MG63 (cell line): ENCODE results near the gene DGLUCY. TPM values are rescaled to one million over a fixed set of nuclear protein-coding genes. Genes with fewer than 3 reads are reported as not detected.
A peak's percentile ranks its signal among the peaks of the same experiment; 100 is the strongest.

Experiments used
- DNase-seq: peaks from one replicate; pipeline ENCODE4 v3.0.0-alpha.2; 2020
- H3K27me3 ChIP-seq: fragments of 250-450 bp; sonication (Bioruptor Pico); 2 replicates; pipeline ENCODE4 v1.5.1; 2020; ENCODE audit warnings: mild to moderate bottlenecking, moderate library complexity
- H3K36me3 ChIP-seq: fragments of 250-450 bp; sonication (Bioruptor Pico); 2 replicates; pipeline ENCODE4 v1.5.1; 2020; ENCODE audit warnings: mild to moderate bottlenecking, moderate library complexity
- H3K4me3 ChIP-seq: fragments of 250-450 bp; sonication (Bioruptor Pico); 2 replicates; pipeline ENCODE4 v1.5.1; 2020; ENCODE audit warnings: mild to moderate bottlenecking, moderate library complexity
- H3K9me3 ChIP-seq: fragments of 250-450 bp; sonication (Bioruptor Pico); 2 replicates; pipeline ENCODE4 v1.5.1; 2020; ENCODE audit warnings: mild to moderate bottlenecking, moderate library complexity
- total RNA-seq: library from RNA; depleted of rRNA; stranded (reverse); fragments of >200 nt; shearing (Covaris generic); gene quantifications from 2 replicates; pipeline ENCODE4 v1.2.3, GENCODE V29; 2014; ENCODE audit warnings: low replicate concordance

The DGLUCY gene
- total RNA-seq, 1 experiment from 2014 or later = 18.3 TPM

- no peak for DNase-seq
- Histone ChIP-seq H3K9me3 (peaks cover 2% of the 10 kb centered on the region), H3K27me3 (no peaks in the 10 kb centered on the region), H3K4me3 (no peak overlapping the region), H3K36me3 (no peaks in the 10 kb centered on the region; the same call in none of the 2 replicates)
Measured at GRCh38 chr14:91229005-91229382, 115.1 kb downstream of the DGLUCY start.

GRCh38 chr14:91229743-91230200 is 115.9 kb downstream of the DGLUCY start:
- no peak overlapping the region for H3K4me3 ChIP-seq
- H3K27me3 ChIP-seq = no peaks in the 10 kb centered on the region
- H3K9me3 ChIP-seq = peaks cover 2% of the 10 kb centered on the region
- H3K36me3 ChIP-seq = no peaks in the 10 kb centered on the region; the same call in none of the 2 replicates
- DNase-seq = no peak

- no peak overlapping the region for H3K4me3 ChIP-seq
- no peaks in the 10 kb centered on the region; the same call in none of the 2 replicates for H3K36me3 ChIP-seq
- H3K9me3 ChIP-seq = peaks cover 2% of the 10 kb centered on the region
- no peak for DNase-seq
- no peaks in the 10 kb centered on the region for H3K27me3 ChIP-seq
Measured at GRCh38 chr14:91230397-91231035, 116.6 kb downstream of the DGLUCY start.

- H3K36me3 ChIP-seq = no peaks in the 10 kb centered on the region; the same call in none of the 2 replicates
- H3K4me3 ChIP-seq = no peak overlapping the region
- H3K9me3 ChIP-seq = peaks cover 2% of the 10 kb centered on the region
- no peaks in the 10 kb centered on the region for H3K27me3 ChIP-seq
- peak; percentile 46 for DNase-seq
Measured at GRCh38 chr14:91231446-91231845, 117.6 kb downstream of the DGLUCY start.

- no peaks in the 10 kb centered on the region; the same call in none of the 2 replicates for H3K36me3 ChIP-seq
- peaks cover 2% of the 10 kb centered on the region for H3K9me3 ChIP-seq
- no peak overlapping the region for H3K4me3 ChIP-seq
- no peak for DNase-seq
- H3K27me3 ChIP-seq = no peaks in the 10 kb centered on the region
Measured at GRCh38 chr14:91232052-91232451, 118.2 kb downstream of the DGLUCY start.

DNA sequence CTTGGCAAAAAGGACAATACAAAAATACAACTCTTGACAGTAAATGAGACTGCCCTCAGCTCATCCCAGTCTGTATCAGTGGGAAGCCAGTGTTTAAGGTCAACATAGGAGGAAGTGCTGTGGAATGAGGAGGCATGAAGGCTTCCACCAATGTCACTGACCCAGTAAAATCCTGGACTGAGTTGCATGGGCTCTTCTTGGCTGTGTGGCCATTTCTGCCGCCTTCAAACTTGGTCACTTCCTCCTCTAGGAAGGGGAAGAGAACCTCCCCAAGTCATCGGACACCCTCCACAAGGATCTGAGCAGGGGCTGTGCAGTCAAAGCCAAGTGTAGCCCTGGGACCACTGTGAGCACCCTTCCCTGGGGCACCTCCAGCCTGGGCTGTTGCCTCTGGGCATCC is 118.7 kb downstream of the DGLUCY start:
- DNase-seq = no peak
- no peaks in the 10 kb centered on the region; the same call in none of the 2 replicates for H3K36me3 ChIP-seq

DNA sequence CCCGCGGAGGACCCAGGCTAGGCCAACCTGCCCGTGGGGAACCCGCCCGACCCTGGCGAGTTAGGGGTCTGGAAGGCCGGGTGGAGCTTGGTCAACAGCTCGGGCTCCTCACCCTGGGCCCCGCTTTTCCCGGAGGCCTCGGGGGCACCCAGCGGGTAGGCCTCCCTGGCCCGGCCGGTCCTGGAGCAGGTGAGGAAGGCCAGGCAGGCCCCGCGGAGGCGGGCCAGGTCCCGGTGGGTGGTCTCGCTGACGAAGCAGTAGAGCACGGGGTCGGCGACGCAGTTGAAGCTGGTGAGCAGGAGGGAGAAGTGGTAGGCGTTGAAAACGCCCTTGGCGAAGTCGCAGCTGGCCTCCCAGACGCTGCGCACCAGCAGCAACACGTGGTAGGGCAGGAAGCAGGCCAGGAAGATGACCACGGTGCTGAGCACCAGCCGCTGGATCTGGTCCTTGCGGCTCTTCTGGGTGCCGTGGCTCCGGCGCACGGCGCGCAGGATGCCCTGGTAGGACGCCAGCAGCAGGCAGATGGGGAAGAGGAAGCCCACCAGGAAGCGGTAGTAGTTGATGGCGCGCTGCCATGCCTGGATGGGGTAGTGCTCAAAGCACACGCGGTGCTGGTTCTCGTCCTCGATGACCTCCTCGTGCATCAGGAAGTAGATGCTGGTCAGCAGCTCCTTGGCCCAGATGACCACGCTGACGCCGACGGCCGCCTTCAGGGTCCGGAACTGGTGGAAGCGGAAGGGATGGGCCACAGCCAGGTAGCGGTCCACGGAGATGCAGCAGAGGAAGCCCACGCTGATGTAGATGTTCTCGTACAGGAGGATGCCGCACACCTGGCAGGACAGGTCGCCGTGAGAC is 120.3 kb downstream of the DGLUCY start:
- no peak for DNase-seq
- H3K9me3 ChIP-seq = peaks cover 2% of the 10 kb centered on the region
- no peak overlapping the region for H3K4me3 ChIP-seq
- no peaks in the 10 kb centered on the region; the same call in none of the 2 replicates for H3K36me3 ChIP-seq
- no peaks in the 10 kb centered on the region for H3K27me3 ChIP-seq

More for the DNA sequence above, 118.7 kb downstream of the DGLUCY start:
- no peaks in the 10 kb centered on the region for H3K27me3 ChIP-seq
- H3K4me3 ChIP-seq = no peak overlapping the region
- H3K9me3 ChIP-seq = peaks cover 2% of the 10 kb centered on the region

- Histone ChIP-seq H3K36me3 (no peaks in the 10 kb centered on the region; the same call in none of the 2 replicates), H3K9me3 (peaks cover 2% of the 10 kb centered on the region), H3K4me3 (no peak overlapping the region), H3K27me3 (no peaks in the 10 kb centered on the region)
- no peak for DNase-seq
Measured at GRCh38 chr14:91234791-91235114, 120.9 kb downstream of the DGLUCY start.

GRCh38 chr14:91235841-91236240 is 122.0 kb downstream of the DGLUCY start:
- no peak overlapping the region for H3K4me3 ChIP-seq

DNA sequence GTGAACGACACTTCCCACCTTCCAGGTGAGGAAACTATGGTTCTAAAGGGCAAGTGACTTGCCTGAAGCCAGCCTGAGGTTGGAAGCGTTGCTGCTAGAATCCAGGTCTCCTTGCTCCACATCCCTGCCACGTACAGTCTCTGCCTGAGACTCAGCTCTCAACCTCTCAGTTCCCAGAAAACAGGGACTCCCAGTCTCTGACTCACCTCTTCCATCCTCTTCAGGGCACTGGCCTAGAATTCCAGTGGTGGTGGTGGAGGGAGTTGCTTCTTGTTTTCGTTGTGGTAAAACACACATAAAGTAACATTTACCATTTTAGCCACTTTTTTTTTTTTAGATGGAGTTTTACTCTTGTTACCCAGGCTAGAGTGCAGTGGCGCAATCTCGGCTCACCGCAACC is 123.3 kb downstream of the DGLUCY start:
- H3K4me3 ChIP-seq = no peak overlapping the region
- no peaks in the 10 kb centered on the region for H3K27me3 ChIP-seq
- H3K9me3 ChIP-seq = no peaks in the 10 kb centered on the region
- H3K36me3 ChIP-seq = no peaks in the 10 kb centered on the region
- no peak for DNase-seq

More at GRCh38 chr14:91235841-91236240, 122.0 kb downstream of the DGLUCY start:
- peaks cover 2% of the 10 kb centered on the region for H3K9me3 ChIP-seq
- H3K36me3 ChIP-seq = no peaks in the 10 kb centered on the region; the same call in 1 of the 2 replicates
- no peak for DNase-seq
- no peaks in the 10 kb centered on the region for H3K27me3 ChIP-seq

DNA sequence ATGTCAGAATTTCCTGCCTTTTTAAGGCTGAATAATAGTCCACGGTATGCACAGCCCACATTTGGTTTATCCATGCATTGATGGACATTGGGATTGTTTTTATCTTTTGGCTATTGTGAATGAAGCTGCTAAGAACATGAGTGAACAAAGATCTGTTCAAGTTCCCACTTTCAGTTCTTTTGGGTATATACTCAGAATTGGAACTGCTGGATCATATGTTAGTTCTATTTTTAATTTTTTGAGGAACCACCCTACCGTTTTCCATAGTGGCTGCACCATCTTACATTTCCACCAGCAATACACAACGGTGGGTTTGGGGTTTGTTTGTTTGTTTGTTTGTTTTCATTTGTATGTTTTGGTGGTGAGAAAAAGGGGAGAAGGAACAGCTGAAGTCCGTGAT is 124.2 kb downstream of the DGLUCY start:
- Histone ChIP-seq H3K36me3 (no peaks in the 10 kb centered on the region), H3K9me3 (no peaks in the 10 kb centered on the region), H3K27me3 (no peaks in the 10 kb centered on the region), H3K4me3 (no peak overlapping the region)
- DNase-seq = no peak

DNA sequence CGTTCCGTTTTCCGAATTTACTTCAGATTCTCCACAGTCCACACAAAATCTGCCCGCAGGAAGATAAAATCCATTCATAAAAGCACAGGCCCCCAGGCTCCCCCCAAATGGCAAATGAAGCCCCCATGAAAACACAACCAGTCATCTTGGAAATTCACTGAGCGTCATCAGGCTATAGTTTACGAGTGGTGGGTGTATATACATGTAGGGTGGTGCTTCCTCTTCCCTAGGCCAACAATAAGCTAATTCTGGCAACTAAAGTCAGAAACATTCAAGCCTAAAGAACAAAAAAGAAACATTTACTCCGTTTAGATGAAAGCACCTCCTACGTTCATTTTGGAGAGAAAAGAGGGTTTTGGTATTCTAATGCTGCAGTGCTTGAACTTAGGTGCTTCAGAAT is 124.8 kb downstream of the DGLUCY start:
- H3K4me3 ChIP-seq = no peak overlapping the region
- H3K27me3 ChIP-seq = no peaks in the 10 kb centered on the region
- no peaks in the 10 kb centered on the region for H3K36me3 ChIP-seq
- H3K9me3 ChIP-seq = no peaks in the 10 kb centered on the region
- DNase-seq = no peak

GRCh38 chr14:91241863-91242262 is 128.0 kb downstream of the DGLUCY start:
- Histone ChIP-seq H3K27me3 (no peaks in the 10 kb centered on the region), H3K9me3 (no peaks in the 10 kb centered on the region), H3K36me3 (no peaks in the 10 kb centered on the region), H3K4me3 (no peak overlapping the region)
- DNase-seq = no peak

DNA sequence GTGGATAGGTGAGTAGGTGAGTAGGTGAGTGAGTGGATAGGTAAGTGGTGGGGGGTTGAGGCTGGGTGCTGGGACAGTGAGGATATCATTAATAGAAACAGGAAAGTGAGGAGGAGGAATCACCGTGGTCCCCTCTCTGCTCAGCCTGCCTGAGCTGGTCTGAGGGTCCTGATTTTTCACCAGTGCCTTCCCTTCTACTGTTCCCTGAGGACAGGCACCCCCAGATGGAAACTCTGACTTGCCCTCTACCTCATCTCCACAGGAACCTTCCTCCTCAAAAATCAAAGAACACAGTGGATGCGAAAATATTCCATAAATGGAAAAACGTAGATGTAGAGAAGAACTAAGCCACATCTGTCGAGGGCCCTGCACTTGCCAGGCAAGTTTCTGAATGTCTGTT is 128.8 kb downstream of the DGLUCY start:
- Histone ChIP-seq H3K4me3 (no peak overlapping the region), H3K36me3 (no peaks in the 10 kb centered on the region), H3K9me3 (no peaks in the 10 kb centered on the region), H3K27me3 (no peaks in the 10 kb centered on the region)
- no peak for DNase-seq

DNA sequence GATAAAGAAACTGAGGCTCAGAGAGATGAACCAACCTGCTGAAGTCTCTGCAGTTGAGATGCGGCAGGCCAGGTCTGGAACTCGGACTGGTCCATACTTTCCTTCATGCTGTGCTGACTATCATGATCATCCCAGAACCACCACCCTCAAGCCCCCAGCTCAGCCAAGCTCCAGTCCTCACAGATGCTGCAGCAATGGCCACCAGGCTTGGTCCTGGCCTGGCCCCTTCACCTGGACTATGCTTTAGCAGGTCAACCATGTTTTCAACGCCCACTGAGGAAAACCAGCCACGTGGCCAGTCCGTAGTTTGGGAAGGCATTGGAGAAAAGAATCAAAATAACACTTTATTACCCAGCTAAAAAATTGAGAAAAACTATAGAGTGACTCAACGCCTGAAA is 129.2 kb downstream of the DGLUCY start:
- H3K27me3 ChIP-seq = no peaks in the 10 kb centered on the region
- H3K4me3 ChIP-seq = peak overlapping the region; percentile 27
- no peaks in the 10 kb centered on the region for H3K36me3 ChIP-seq
- DNase-seq = no peak
- H3K9me3 ChIP-seq = no peaks in the 10 kb centered on the region

DNA sequence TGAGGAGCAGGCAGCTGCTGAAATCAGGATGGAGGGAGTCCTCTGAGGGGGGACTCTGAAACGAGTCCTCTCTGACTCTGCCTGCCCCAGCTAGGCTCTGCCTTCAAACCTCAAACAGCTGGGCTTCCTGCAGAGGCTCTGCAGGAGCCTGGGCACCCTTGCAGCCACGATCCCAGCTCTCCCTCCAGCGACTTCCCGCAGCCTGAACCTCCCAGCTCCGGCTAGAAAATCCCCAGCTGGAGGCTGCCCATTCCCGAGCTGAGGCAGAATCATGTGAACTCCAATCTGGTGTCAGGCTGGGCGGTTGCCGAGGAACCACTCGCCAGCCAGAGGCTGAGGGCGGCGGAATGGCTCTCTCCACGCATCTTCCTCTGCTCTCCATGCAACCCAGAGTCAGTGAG is 130.6 kb downstream of the DGLUCY start, which contains the start of gene GPR68:
Gene GPR68 (minus strand): TSS at position 204 of the 401 bp plus-strand sequence. CDS start 9,654 bp downstream, outside the sequence.
- no peaks in the 10 kb centered on the region for H3K9me3 ChIP-seq
- peak; percentile 80 for DNase-seq
- no peaks in the 10 kb centered on the region for H3K27me3 ChIP-seq
- H3K4me3 ChIP-seq = peak within 1 kb of the TSS; percentile 27
- H3K36me3 ChIP-seq = no peaks in the 10 kb centered on the region

- no peaks in the 10 kb centered on the region for H3K36me3 ChIP-seq
- DNase-seq = no peak
- no peak overlapping the region for H3K4me3 ChIP-seq
- H3K27me3 ChIP-seq = no peaks in the 10 kb centered on the region
- no peaks in the 10 kb centered on the region for H3K9me3 ChIP-seq
Measured at GRCh38 chr14:91245029-91245428, 131.2 kb downstream of the DGLUCY start.
